Dendritic cell treated with granulocyte-macrophage colony-stimulating factor and Interleukin-4, amounts not matched to agents 40 ng/mL and 50 ng/mL, for 4 days (primary cell): Measurements from ENCODE around the gene OST4.

Experiments used
- H3K27ac Mint-ChIP-seq: one replicate; pipeline ENCODE4 v1.8.0; 2022; ENCODE audit warnings: mild to moderate bottlenecking, mixed read lengths
- H3K27me3 Mint-ChIP-seq: one replicate; pipeline ENCODE4 v1.8.0; 2022; ENCODE audit warnings: mild to moderate bottlenecking, mixed read lengths
- H3K36me3 Mint-ChIP-seq: one replicate; pipeline ENCODE4 v1.8.0; 2022; ENCODE audit warnings: low read depth, mixed read lengths
- H3K4me1 Mint-ChIP-seq: one replicate; pipeline ENCODE4 v1.8.0; 2022; ENCODE audit warnings: low read depth, mixed read lengths
- H3K4me3 Mint-ChIP-seq: one replicate; pipeline ENCODE4 v1.8.0; 2022; ENCODE audit warnings: mild to moderate bottlenecking, moderate library complexity, mixed read lengths
- H3K9me3 Mint-ChIP-seq: one replicate; pipeline ENCODE4 v1.8.0; 2022; ENCODE audit warnings: mixed read lengths
- intact Hi-C: fragments of 100-400 bp; cut with micrococcal nuclease; formaldehyde crosslinking; loops from one replicate; pipeline ENCODE4 v1.15.0; 2022

OST4 gene

DNA sequence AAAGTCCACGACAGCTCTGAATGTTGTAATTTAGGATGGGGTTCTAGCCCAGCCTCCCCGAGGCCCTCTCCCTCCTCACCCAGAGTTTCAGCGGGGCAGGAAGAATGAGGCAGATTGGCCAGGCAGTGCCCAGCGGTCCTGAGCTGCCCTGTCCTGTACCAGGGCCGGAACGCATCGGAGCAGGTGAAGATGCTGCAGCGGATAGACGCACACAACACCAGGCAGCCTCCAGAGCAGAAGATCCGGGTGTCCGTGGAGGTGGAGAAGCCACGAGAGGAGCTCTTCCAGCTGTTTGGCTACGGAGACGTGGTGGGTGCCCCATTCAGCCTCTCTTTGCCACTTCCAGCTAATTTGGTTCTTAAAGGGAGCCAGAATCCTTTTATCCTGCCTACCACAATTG lies 25.9 kb upstream of the OST4 start:
- peak overlapping the region; percentile 97 for H3K27ac Mint-ChIP-seq
- H3K4me1 Mint-ChIP-seq, result peaks cover 23% of the 10 kb centered on the region
- no peaks in the 10 kb centered on the region for H3K9me3 Mint-ChIP-seq
- H3K36me3 Mint-ChIP-seq, result no peaks in the 10 kb centered on the region
- H3K27me3 Mint-ChIP-seq, result no peaks in the 10 kb centered on the region
- no peak overlapping the region for H3K4me3 Mint-ChIP-seq
- intact Hi-C loops, result loop anchor here (2.0 kb wide), 1 partner anchor 205 kb away; no protein-coding TSS in a partner anchor

DNA sequence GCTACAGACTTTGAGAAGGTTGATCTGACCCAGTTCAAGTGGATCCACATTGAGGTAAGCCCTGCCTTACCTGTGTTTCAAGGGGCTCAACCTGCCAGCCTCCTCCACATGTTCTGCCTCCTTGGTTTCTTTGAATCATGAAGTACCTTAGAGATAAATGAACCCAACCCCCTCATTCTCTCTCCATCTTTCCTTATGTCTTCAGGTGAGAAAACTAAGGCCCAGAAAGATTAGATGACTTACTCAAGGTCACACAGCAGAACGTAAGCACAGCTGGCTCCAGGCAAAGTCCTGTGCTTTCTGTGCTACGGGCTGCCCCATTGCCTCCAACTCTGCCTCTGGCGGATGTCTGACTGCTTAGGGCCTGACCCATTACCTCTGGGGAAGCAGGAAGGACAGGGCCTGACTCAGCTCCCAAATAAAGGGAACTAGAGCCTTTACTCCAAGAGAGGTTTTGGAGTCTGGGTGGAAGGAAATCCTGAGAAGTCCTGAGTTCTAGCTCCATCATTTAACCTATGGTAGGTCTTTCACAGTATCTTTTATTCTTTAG lies 25.4 kb upstream of the OST4 start:
- Mint-ChIP-seq H3K4me1 (peaks cover 23% of the 10 kb centered on the region), H3K36me3 (no peaks in the 10 kb centered on the region), H3K27me3 (no peaks in the 10 kb centered on the region), H3K27ac (peak overlapping the region; percentile 97), H3K9me3 (no peaks in the 10 kb centered on the region), H3K4me3 (peak overlapping the region; percentile 70)
- intact Hi-C loops, result loop anchor here (2.0 kb wide), 1 partner anchor 206 kb away; no protein-coding TSS in a partner anchor

DNA sequence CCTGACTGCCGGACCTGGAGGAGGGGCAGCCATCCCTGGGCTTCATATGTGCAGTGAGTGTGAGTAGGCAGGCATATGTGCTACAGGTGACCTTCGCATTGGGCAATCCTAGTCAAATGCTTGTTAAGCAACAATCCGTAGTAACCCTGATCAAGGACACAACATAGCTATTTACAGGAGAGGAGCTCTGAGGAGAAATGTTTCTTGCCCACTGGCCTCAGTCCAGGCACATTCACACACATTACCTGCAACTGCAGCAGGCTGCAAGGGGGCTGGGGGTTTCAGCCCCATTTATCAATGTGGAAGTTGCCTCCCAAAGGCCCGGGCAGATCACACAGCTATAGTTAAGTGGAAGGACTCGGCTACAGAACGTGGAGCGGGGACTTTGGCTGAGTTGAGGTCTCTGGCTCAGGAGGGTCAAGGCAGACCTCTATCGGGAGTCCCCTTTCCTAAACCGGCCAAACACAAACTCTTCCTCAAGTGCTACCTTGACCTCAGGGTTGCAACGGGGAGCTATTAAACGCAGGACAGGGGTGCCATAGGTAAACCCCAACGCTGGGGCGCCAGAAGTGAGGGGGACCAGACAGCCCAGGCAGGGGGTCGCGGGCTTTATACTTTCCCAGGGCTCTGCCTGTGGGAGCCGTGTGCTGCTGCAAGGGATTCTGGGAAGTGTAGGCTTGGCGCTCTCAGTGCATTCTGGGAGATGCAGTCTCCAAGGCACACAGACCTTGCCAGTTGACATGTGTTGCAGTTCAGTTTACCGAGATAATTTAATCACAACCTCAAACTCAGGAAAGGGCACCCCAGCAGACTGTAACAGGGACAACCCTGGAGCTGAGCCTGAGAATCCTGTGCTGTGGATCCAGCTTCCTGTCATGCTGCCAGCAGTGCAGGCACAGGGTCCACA lies 24.5 kb upstream of the OST4 start:
- no peaks in the 10 kb centered on the region for H3K9me3 Mint-ChIP-seq
- H3K4me3 Mint-ChIP-seq, result peak overlapping the region; percentile 70
- no peaks in the 10 kb centered on the region for H3K27me3 Mint-ChIP-seq
- intact Hi-C loops, result loop anchor here (2.0 kb wide), 1 partner anchor 207 kb away; no protein-coding TSS in a partner anchor
- peak overlapping the region; percentile 97 for H3K27ac Mint-ChIP-seq
- H3K36me3 Mint-ChIP-seq, result no peaks in the 10 kb centered on the region
- H3K4me1 Mint-ChIP-seq, result peaks cover 23% of the 10 kb centered on the region

DNA sequence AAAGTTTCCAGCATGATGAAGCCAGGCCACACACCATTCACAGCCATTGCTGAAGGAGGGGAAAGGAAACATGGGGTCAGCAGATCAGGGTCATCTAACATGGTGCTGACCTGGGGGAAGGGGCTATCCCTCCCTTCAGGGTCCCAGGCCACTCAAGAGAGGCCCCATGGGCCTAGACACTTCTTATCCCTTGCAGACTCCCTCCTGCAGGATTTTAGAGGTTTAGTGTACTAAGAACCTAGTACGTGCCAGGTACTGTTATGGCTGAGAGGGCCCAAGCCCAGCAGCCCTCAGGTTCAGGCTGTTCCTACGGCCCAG lies 23.9 kb upstream of the OST4 start:
- H3K4me1 Mint-ChIP-seq, result peaks cover 23% of the 10 kb centered on the region
- peak overlapping the region; percentile 97 for H3K27ac Mint-ChIP-seq
- intact Hi-C loops, result no loop called here
- no peaks in the 10 kb centered on the region for H3K36me3 Mint-ChIP-seq
- peak overlapping the region; percentile 70 for H3K4me3 Mint-ChIP-seq
- H3K9me3 Mint-ChIP-seq, result no peaks in the 10 kb centered on the region
- H3K27me3 Mint-ChIP-seq, result no peaks in the 10 kb centered on the region

DNA sequence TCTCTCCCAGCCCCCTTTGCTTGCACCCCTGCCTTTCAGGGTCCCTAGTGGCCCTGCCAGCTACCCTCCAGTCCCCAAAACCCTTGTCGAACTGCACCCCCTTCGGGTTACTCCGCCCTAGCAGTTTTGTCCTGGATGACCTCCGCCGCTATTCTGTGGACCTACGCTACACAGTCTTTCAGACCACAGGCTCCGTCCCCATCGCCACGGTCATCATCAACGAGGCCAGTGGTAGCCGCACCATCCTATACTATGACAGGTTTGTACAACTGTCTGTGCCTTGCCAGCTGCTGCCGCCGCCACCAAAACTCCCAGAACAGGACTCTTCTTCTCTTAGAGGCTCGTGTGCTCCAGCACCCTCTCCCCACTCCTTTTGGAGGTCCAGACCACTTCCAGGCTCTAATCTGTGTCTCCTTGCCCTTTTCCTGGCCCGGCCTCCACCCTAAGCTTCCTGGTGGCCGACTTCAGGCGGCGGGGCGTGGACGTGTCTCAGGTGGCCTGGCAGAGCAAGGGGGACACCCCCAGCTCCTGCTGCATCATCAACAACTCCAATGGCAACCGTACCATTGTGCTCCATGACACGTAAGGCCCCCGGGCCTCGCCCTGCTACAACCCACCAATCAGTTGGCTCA lies 23.0 kb upstream of the OST4 start:
- intact Hi-C loops, result no loop called here

DNA sequence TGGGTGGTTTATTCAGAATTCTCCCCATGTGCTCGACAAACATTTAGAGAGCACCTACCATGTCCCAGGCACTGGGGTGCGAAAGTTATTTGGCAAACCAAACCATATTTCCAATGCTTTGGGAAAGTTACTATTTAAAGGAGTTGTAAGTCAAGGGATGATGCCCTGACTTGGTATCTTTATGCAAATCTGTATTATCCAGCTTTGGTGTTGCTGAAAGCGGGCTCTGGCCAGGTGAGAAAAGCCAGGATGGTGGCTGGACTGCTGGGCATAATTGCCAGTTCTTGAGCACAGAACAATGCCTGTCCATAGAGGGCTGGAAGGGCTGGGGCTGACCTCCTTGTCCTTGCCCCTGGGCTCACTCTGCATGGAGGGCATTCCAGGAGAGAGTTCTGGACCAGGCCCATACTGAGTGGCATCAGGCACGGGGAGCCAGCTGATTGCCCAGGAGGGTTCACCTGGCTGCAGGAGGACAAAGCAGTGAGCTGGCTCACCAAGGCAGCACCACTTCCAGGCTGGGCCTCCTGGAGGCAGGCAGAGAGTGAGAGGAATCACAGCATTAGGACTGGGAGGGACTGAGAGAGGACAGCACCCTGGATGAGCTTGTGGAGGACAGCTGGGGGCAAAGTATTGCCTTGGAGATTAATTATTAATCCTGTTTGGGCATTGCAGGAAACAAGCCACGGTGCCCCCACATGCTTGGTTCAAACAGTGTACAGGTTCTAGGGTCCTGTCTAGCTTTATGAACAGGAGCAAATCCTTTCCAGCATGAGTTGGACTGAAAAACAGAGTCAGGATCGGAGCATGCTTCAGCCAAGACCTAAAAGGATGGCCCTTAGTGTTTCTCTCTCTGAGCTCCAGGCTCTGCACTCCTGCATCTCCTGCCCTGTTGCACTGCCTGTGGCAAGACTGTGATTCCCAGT lies 22.2 kb upstream of the OST4 start:
- Mint-ChIP-seq H3K36me3 (no peaks in the 10 kb centered on the region), H3K9me3 (no peaks in the 10 kb centered on the region), H3K4me1 (peaks cover 23% of the 10 kb centered on the region), H3K4me3 (no peak overlapping the region), H3K27me3 (no peaks in the 10 kb centered on the region), H3K27ac (no peak overlapping the region)
- intact Hi-C loops, result no loop called here

More for the DNA sequence above, 23.0 kb upstream of the OST4 start:
- H3K4me3 Mint-ChIP-seq, result no peak overlapping the region
- no peaks in the 10 kb centered on the region for H3K27me3 Mint-ChIP-seq
- H3K4me1 Mint-ChIP-seq, result peaks cover 23% of the 10 kb centered on the region
- no peaks in the 10 kb centered on the region for H3K9me3 Mint-ChIP-seq
- no peaks in the 10 kb centered on the region for H3K36me3 Mint-ChIP-seq
- no peak overlapping the region for H3K27ac Mint-ChIP-seq

DNA sequence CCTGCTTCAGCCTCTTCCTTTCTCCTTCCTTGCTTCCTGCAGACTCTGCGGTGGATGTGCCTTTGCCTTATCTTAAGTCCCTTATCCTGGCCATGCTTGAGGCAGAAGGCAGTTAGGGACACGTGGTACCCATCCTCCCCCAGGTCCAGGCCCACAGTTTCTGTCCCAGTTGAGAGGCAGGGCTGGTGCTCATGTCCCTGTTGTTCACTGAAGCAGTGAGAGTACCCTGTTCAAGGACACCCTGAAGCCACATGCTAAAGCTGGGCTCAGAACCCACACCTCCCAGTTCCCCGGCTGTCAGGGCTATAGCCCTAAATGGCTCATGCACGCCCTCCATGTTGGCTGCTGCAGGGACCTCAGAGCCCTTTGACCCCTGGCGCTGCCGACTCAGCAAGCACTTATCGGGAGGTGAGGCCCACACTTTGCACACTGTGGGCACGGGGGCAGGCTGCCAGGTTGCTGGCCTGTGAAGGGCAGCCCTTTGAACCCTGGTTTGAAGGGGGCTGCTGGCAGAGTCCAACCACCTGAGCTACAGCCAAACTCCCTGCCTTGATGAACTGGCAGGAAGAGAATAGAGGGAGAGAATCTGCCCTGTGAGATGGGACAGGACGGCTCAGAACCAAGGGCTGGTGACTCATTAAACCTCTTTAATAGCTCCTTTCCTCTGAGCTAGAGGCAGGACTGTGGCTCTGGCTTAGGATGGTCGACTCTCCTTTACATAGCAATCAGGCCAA lies 21.4 kb upstream of the OST4 start:
- no peak overlapping the region for H3K4me3 Mint-ChIP-seq
- H3K27me3 Mint-ChIP-seq, result no peaks in the 10 kb centered on the region
- no peaks in the 10 kb centered on the region for H3K9me3 Mint-ChIP-seq
- no peaks in the 10 kb centered on the region for H3K36me3 Mint-ChIP-seq
- intact Hi-C loops, result no loop called here
- no peak overlapping the region for H3K27ac Mint-ChIP-seq
- peaks cover 28% of the 10 kb centered on the region for H3K4me1 Mint-ChIP-seq

DNA sequence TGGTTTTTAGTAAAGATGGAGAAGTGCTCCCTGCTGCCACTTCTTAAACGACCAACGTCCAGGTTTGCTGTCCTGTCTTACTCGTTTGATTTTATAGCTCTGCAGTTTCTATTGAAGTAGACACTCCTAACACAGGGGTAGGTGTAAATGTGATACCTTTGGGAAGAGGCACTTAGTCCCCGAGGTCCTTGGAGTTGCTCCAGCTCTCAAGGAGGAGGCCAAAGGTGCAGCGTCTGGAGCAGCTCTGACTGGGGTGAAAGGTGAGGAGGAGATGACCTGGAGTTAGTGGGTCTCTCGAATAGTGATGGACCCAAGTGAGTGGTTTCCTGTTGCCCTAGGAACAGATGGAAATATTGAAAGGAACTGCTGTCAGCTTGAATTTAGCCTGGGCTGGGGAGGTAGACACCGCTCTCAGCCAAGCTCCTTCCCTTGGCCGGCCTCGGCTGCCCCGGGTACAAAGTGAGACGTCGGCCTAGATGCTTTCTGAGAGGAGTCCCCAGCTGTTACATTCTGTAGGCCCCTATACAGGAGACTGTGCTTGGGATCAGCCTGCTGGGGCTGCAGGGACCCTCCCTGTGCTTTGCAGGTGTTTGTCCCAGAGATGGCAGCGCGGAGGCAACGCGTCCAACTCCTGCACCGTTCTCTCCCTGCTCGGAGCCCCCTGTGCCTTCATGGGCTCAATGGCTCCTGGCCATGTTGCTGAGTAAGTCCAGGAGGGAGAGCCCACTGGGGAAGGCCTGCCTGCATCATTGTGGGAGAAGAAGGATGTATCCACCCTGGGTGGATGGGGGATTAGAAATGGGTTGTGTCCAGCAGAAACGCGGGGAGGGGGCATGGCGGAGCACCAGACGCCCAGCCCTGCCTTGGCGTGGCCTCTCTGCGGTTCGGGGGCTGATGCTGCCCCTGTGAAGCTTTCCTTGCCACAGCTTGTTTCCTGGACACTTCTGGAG lies 20.6 kb upstream of the OST4 start:
- Mint-ChIP-seq H3K36me3 (no peaks in the 10 kb centered on the region), H3K27me3 (peaks cover 2% of the 10 kb centered on the region), H3K9me3 (no peaks in the 10 kb centered on the region), H3K4me3 (no peak overlapping the region), H3K4me1 (peaks cover 25% of the 10 kb centered on the region), H3K27ac (no peak overlapping the region)
- intact Hi-C loops, result no loop called here

DNA sequence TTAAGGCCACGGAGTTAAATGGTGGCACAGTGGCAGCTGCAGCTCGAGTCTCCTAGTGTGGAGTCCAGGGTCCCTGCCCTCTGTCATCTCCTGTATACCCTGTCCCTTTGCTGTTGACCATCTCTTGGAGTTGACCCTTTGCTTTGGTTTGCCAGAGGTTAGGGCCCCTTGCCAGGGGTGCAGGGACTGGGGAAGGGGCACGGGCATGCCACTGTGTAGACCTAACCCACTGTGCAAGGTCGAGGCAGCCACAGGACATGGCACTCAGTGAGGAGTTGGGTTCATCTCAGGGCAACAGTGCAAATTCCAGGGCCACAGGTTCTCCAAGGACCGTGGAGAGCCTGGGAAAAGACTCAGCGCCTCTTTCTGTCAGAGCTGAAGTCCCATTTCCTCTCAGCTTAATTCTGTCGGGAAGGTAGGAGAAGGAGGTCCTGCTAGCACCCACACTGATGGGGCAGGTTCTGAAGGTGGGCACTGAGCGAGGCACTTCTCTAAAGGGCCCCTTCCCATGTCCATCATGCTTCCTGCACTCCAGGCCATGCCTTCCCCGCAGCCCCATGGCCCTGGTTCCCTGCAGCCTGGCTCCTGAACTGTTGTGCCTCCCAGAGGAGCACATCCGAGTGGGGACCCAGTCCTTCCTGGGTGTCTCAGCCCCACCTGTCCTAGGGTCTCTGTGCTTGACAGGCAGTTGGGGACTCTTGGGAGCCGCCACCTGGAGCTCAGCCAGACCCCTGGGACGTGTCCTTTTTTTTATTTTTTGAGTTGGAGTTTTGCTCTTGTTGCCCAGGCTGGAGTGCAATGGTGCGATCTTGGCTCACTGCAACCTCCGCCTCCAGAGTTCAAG lies 17.9 kb upstream of the OST4 start:
- intact Hi-C loops, result loop anchor here (5.0 kb wide), 1 partner anchor 123 kb away; the partner anchor contains the start of genes ATRAID and SLC5A6
- no peaks in the 10 kb centered on the region for H3K9me3 Mint-ChIP-seq
- H3K4me3 Mint-ChIP-seq, result no peak overlapping the region
- no peak overlapping the region for H3K27ac Mint-ChIP-seq
- peaks cover 2% of the 10 kb centered on the region for H3K27me3 Mint-ChIP-seq
- no peaks in the 10 kb centered on the region for H3K36me3 Mint-ChIP-seq
- H3K4me1 Mint-ChIP-seq, result peaks cover 28% of the 10 kb centered on the region

DNA sequence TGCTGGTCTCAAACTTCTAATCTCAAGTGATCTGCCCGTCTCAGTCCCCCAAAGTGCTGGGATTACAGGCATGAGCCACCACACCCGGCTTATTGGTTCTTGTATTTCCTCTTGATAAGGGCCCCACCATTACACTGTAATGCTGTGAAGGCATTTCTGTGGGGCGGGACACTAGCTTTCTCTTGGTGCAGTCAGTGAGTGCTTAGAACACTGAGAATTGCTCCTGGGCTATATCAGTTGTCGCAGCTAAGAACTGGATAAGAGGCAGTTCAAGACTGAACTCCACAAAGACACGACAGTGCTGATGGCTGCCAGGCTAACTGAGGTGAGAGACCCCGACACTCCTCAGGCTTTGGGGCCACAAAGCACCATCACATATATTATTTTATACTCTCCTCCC lies 17.2 kb upstream of the OST4 start:
- Mint-ChIP-seq H3K36me3 (no peaks in the 10 kb centered on the region), H3K27me3 (peaks cover 2% of the 10 kb centered on the region), H3K4me1 (peaks cover 32% of the 10 kb centered on the region), H3K4me3 (no peak overlapping the region), H3K27ac (no peak overlapping the region), H3K9me3 (no peaks in the 10 kb centered on the region)
- intact Hi-C loops, result loop anchor here (5.0 kb wide), 1 partner anchor 124 kb away; the partner anchor contains the start of genes ATRAID and SLC5A6

DNA sequence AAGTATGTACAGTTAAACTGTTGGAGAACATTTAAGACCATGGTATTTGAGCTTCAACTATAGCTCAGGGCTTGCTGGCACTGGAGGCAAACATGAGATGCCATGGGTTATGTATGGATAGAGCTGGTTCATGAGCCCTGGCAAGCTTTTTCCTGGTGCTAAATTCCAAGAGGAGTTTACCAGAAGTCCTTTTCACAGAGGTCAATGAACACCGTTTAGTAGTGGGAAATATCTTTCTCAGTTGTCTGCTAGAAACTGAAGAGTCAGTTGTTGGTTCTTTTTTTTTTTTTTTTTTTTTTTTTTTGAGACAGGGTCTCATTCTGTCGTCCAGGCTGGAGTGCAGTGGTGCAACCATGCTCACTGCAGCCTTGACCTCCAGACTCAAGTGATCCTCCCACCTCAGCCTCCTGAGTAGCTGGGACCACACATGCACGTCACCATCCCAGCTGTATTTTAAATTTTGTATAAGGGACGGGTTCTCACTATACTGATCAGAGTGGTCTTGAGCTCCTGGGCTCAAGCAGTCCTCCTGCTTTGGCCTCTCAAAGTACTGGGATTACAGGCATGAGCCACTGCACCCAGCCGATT lies 16.5 kb upstream of the OST4 start:
- H3K36me3 Mint-ChIP-seq, result no peaks in the 10 kb centered on the region
- no peaks in the 10 kb centered on the region for H3K9me3 Mint-ChIP-seq
- peaks cover 34% of the 10 kb centered on the region for H3K4me1 Mint-ChIP-seq
- H3K27ac Mint-ChIP-seq, result no peak overlapping the region
- H3K27me3 Mint-ChIP-seq, result peaks cover 2% of the 10 kb centered on the region
- intact Hi-C loops, result loop anchor here (5.0 kb wide), 1 partner anchor 124 kb away; the partner anchor contains the start of genes ATRAID and SLC5A6
- H3K4me3 Mint-ChIP-seq, result no peak overlapping the region
